Heart right ventricle (tissue), 16 donors: ENCODE data around the gene DAZAP1. TPM values are rescaled to one million over a fixed set of nuclear protein-coding genes. Genes with fewer than 3 reads are reported as not detected.

ENCODE experiments used
- ATAC-seq, 8 donors: fragments of 200-7000 bp; cut with Tn5 transposase; one replicate each; pipeline ENCODE4 v1.9.1; 2020; ENCODE audit warnings: mild to moderate bottlenecking in 8 of 8, moderate library complexity in 8 of 8, moderate number of reproducible peaks in 1 of 8
- DNase-seq, 2 donors: peaks; one replicate each; pipeline ENCODE4 v3.0.0-alpha.2; 2020
- H3K27ac ChIP-seq, 10 donors: fragments of 200-600 bp; sonication (generic) in 2 of 10; one replicate each; pipeline versions ENCODE4 v1.5.0 to v1.8.0; 2020 to 2022; ENCODE audit warnings: mild to moderate bottlenecking in 3 of 10
- H3K27me3 ChIP-seq, 7 donors: fragments of 200-600 bp; one replicate each; pipeline ENCODE4 v1.8.0; 2021 to 2022; ENCODE audit warnings: mild to moderate bottlenecking in 2 of 7
- H3K36me3 ChIP-seq, 9 donors: fragments of 200-600 bp; sonication (generic) in 1 of 9; one replicate each; pipeline versions ENCODE4 v1.5.0 to v1.8.0; 2020 to 2022; ENCODE audit warnings: mild to moderate bottlenecking in 2 of 9
- H3K4me1 ChIP-seq, 9 donors: fragments of 200-600 bp; sonication (generic) in 1 of 9; one replicate each; pipeline versions ENCODE4 v1.5.0 to v1.8.0; 2020 to 2022; ENCODE audit warnings: mild to moderate bottlenecking in 4 of 9
- H3K4me3 ChIP-seq, 10 donors: fragments of 200-600 bp; sonication (generic) in 2 of 10; one replicate each; pipeline versions ENCODE4 v1.5.0 to v1.8.0; 2020 to 2022; ENCODE audit warnings: mild to moderate bottlenecking in 7 of 10, moderate library complexity in 2 of 10
- H3K9me3 ChIP-seq, 11 donors: fragments of 200-600 bp in 10 of 11; sonication (generic) in 2 of 11; one replicate each; pipeline versions ENCODE4 v1.5.0 to v1.8.0; 2013 to 2022; ENCODE audit warnings: mild to moderate bottlenecking in 2 of 11, control low read depth in 1 of 11, moderate library complexity in 1 of 11
- WGBS, 2 donors: extraction: QIAGEN DNeasy Blood & Tissue Kit; methylation state at CpG; one replicate each; pipeline ENCODE4 v1.1.7; 2013; ENCODE audit warnings: inconsistent platforms in 1 of 2; 5-methylcytosine and 5-hydroxymethylcytosine counted together
- intact Hi-C, 10 donors: fragments of 100-400 bp; cut with DNase I; formaldehyde crosslinking; loops; one replicate each; pipeline versions ENCODE4 v1.11.1 to v1.14.2; 2022
- polyA plus RNA-seq, 2 donors: library from polyadenylated mRNA; stranded (reverse); fragments of 200-250 nt; gene quantifications; one replicate each; pipeline ENCODE4 v1.2.3, GENCODE V29; 2013
- total RNA-seq, 10 donors: library from RNA; stranded (reverse); fragmentation: NEBNext Ultra II Directional in 3 of 10; extraction: Animal tissue kit (Norgen Biotek cat#: 25700) in 3 of 10; gene quantifications; one replicate each; pipeline versions ENCODE4 v1.2.1 to v1.2.4, GENCODE V29; 2021 to 2023
- TF ChIP-seq, protein P1 (sequence below), 9 donors: fragments of 200-600 bp; sonication (generic) in 2 of 9; IDR thresholded peaks; one replicate each; pipeline versions ENCODE4 v1.5.0 to v1.8.0; 2021 to 2022; ENCODE audit warnings: antibody characterized with exemption in 9 of 9, mild to moderate bottlenecking in 5 of 9, moderate library complexity in 1 of 9
- donor health status: Arrhythmogenic right ventricular cardiomyopathy.
- donor health status: ischemic (EF 13 %, LVEDD 7.1; RV severe dilation, severe dysfunction).
- donor health status: healthy with polysubstance abuse.
- donor health status: DM: no; HTN: yes; CAD: no.
- donor health status: DM: no; HTN: no; CAD: no.
- donor health status: ischemic (EF 25% LVEDD 6.9; RV normal size, moderate dysfunction).
- donor health status: ischemic (EF 25% LVEDD 5.7; RV mildly dilated, moderate dysfunction).
- donor health status: healthy.
- donor health status: DM: yes; HTN: yes; CAD: no.
- donor health status: Ischemic cardiomyopathy.
- donor health status: ischemic (EF 35%, LVEDD 5.7; RV mildly dilated, moderate dysfunction).
- donor health status: nonischemic (EF 11% LVEDD 7.7; RV severe dilation, severe dysfunction).
- donor health status: DM: yes; HTN: yes; CAD: no.
- donor health status: PGD.
- donor health status: ischemic (EF 29% LVEDD 5.4; RV normal size, mild dysfunction).
- donor health status: nonischemic (EF 23%, LVEDD 6.1; RV moderate dilation, normal function).

The DAZAP1 gene
- total and polyA plus RNA-seq, 12 donors, result 56.7 to 111 (median 79.5) TPM

DNA sequence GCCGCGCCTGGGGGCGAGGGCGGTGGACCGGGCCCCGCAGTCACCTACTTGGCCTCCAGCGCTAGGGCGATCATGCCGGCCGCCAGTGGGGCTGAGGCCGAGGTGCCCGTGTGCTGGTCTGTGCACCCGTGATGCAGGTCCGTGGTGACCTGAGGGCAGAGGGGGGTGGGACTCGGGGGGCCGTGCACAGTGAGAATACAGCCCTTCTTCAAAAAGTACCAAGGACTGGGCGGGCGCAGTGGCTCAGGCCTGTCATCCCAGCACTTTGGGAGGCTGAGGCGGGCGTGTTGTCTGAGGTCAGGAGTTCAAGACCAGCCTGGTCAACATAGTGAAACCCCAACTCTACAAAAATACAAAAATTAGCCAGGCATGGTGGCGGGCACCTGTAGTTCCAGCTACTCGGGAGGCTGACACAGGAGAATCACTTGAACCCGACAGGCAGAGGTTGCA lies 76.6 kb downstream of the DAZAP1 start:
- no peaks in the 10 kb centered on the region for H3K9me3 ChIP-seq
- peaks cover 0 to 9% (median 6%) of the 10 kb centered on the region in 9 donors for H3K4me1 ChIP-seq
- 91 to 92% methylated on average over 23 of the region's 23 CpGs for WGBS, 2 donors
- ATAC-seq (no peak), DNase-seq (no peak)
- H3K27ac ChIP-seq, result no peak overlapping the region
- no peak overlapping the region for H3K4me3 ChIP-seq
- H3K36me3 ChIP-seq, result no peaks in the 10 kb centered on the region
- intact Hi-C loops, result no loop called here
- TF ChIP-seq, protein P1, sequence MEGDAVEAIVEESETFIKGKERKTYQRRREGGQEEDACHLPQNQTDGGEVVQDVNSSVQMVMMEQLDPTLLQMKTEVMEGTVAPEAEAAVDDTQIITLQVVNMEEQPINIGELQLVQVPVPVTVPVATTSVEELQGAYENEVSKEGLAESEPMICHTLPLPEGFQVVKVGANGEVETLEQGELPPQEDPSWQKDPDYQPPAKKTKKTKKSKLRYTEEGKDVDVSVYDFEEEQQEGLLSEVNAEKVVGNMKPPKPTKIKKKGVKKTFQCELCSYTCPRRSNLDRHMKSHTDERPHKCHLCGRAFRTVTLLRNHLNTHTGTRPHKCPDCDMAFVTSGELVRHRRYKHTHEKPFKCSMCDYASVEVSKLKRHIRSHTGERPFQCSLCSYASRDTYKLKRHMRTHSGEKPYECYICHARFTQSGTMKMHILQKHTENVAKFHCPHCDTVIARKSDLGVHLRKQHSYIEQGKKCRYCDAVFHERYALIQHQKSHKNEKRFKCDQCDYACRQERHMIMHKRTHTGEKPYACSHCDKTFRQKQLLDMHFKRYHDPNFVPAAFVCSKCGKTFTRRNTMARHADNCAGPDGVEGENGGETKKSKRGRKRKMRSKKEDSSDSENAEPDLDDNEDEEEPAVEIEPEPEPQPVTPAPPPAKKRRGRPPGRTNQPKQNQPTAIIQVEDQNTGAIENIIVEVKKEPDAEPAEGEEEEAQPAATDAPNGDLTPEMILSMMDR (IDR thresholded peaks at IDR 0.05), result no peak
- no peaks in the 10 kb centered on the region for H3K27me3 ChIP-seq

Other genes with a start within 250 kb of the DAZAP1 start
- 10 to 100 TPM; 12.6 to 61.3 (median 16.1) TPM for gene SBNO2, start 233.3 kb upstream of the DAZAP1 start, total RNA-seq
- gene SBNO2, start 233.3 kb upstream of the DAZAP1 start, polyA plus RNA-seq, result 10 to 100 TPM; 12.6 to 18.7 TPM
- 10 to 100 TPM; 43.7 to 71.6 (median 46.6) TPM for gene STK11, start 201.8 kb upstream of the DAZAP1 start, total RNA-seq
- gene STK11, start 201.8 kb upstream of the DAZAP1 start, polyA plus RNA-seq, result 10 to 100 TPM; 41.1 to 70.4 TPM
- gene CBARP, start 169.6 kb upstream of the DAZAP1 start, total RNA-seq, result 1 to 10 TPM in 9 of 10 donors, under 1 TPM in 1; 0.96 to 2.2 (median 1.4) TPM
- 1 to 10 TPM in 1 of 2 donors, under 1 TPM in 1; 0.73 to 1.3 TPM for gene CBARP, start 169.6 kb upstream of the DAZAP1 start, polyA plus RNA-seq
- gene ATP5F1D, start 165.8 kb upstream of the DAZAP1 start, total RNA-seq, result 100 to 1,000 TPM; 491 to 770 (median 553) TPM
- gene ATP5F1D, start 165.8 kb upstream of the DAZAP1 start, polyA plus RNA-seq, result 1,000 to 10,000 TPM in 1 of 2 donors, 100 to 1,000 TPM in 1; 821 to 2,879 TPM
- gene MIDN, start 159.0 kb upstream of the DAZAP1 start, total RNA-seq, result 100 to 1,000 TPM in 2 of 10 donors, 10 to 100 TPM in 8; 45.9 to 236 (median 68.5) TPM
- gene MIDN, start 159.0 kb upstream of the DAZAP1 start, polyA plus RNA-seq, result 10 to 100 TPM; 22.7 to 48.6 TPM
- gene CIRBP, start 138.3 kb upstream of the DAZAP1 start, total RNA-seq, result 100 to 1,000 TPM; 227 to 356 (median 280) TPM
- 100 to 1,000 TPM; 180 to 344 TPM for gene CIRBP, start 138.3 kb upstream of the DAZAP1 start, polyA plus RNA-seq
- 10 to 100 TPM in 7 of 10 donors, 1 to 10 TPM in 3; 8.2 to 19.0 (median 12.7) TPM for gene FAM174C, start 132.1 kb upstream of the DAZAP1 start, total RNA-seq
- 10 to 100 TPM; 40.2 to 70.2 TPM for gene FAM174C, start 132.1 kb upstream of the DAZAP1 start, polyA plus RNA-seq
- under 1 TPM in 1 of 10 donors, not detected in 9; 0.45 TPM for gene EFNA2, start 121.7 kb upstream of the DAZAP1 start, total RNA-seq
- gene EFNA2, start 121.7 kb upstream of the DAZAP1 start, polyA plus RNA-seq, result under 1 TPM in 1 of 2 donors, not detected in 1; 0.04 TPM
- gene NDUFS7, start 23.7 kb upstream of the DAZAP1 start, total RNA-seq, result 100 to 1,000 TPM; 248 to 446 (median 377) TPM
- gene NDUFS7, start 23.7 kb upstream of the DAZAP1 start, polyA plus RNA-seq, result 100 to 1,000 TPM; 307 to 498 TPM
- gene GAMT, start 6.0 kb upstream of the DAZAP1 start, total RNA-seq, result 10 to 100 TPM; 53.4 to 89.2 (median 72.1) TPM
- gene GAMT, start 6.0 kb upstream of the DAZAP1 start, polyA plus RNA-seq, result 100 to 1,000 TPM in 1 of 2 donors, 10 to 100 TPM in 1; 30.8 to 260 TPM
- gene RPS15, start 30.8 kb downstream of the DAZAP1 start, total RNA-seq, result 100 to 1,000 TPM; 480 to 720 (median 539) TPM
- 1,000 to 10,000 TPM; 2,400 to 3,724 TPM for gene RPS15, start 30.8 kb downstream of the DAZAP1 start, polyA plus RNA-seq
- under 1 TPM in 9 of 10 donors, not detected in 1; 0.02 to 0.23 (median 0.08) TPM for gene APC2, start 42.5 kb downstream of the DAZAP1 start, total RNA-seq
- under 1 TPM; 0.13 to 0.15 TPM for gene APC2, start 42.5 kb downstream of the DAZAP1 start, polyA plus RNA-seq
- gene C19orf25, start 71.6 kb downstream of the DAZAP1 start, total RNA-seq, result 10 to 100 TPM; 12.7 to 19.9 (median 15.2) TPM
- 10 to 100 TPM; 28.4 to 29.8 TPM for gene C19orf25, start 71.6 kb downstream of the DAZAP1 start, polyA plus RNA-seq
- gene PCSK4, start 82.8 kb downstream of the DAZAP1 start, total RNA-seq, result 1 to 10 TPM in 8 of 10 donors, under 1 TPM in 2; 0.38 to 3.0 (median 1.4) TPM
- 1 to 10 TPM; 1.1 to 3.9 TPM for gene PCSK4, start 82.8 kb downstream of the DAZAP1 start, polyA plus RNA-seq
- 1 to 10 TPM; 1.8 to 4.6 (median 3.3) TPM for gene REEP6, start 83.6 kb downstream of the DAZAP1 start, total RNA-seq
- gene REEP6, start 83.6 kb downstream of the DAZAP1 start, polyA plus RNA-seq, result 1 to 10 TPM; 4.8 to 5.0 TPM
- 10 to 100 TPM; 16.7 to 69.4 (median 38.4) TPM for gene ADAMTSL5, start 105.4 kb downstream of the DAZAP1 start, total RNA-seq
- 10 to 100 TPM; 26.0 to 30.9 TPM for gene ADAMTSL5, start 105.4 kb downstream of the DAZAP1 start, polyA plus RNA-seq
- gene PLK5, start 116.5 kb downstream of the DAZAP1 start, total RNA-seq, result under 1 TPM in 1 of 10 donors, not detected in 9; 0.11 TPM
- gene PLK5, start 116.5 kb downstream of the DAZAP1 start, polyA plus RNA-seq, result under 1 TPM in 1 of 2 donors, not detected in 1; 0.57 TPM
- gene MEX3D, start 160.7 kb downstream of the DAZAP1 start, total RNA-seq, result 1 to 10 TPM; 5.4 to 9.4 (median 8.1) TPM
- gene MEX3D, start 160.7 kb downstream of the DAZAP1 start, polyA plus RNA-seq, result 1 to 10 TPM; 1.8 to 5.9 TPM
- gene MBD3, start 185.3 kb downstream of the DAZAP1 start, total RNA-seq, result 100 to 1,000 TPM in 1 of 10 donors, 10 to 100 TPM in 9; 34.5 to 101 (median 47.7) TPM
- 100 to 1,000 TPM; 111 to 125 TPM for gene MBD3, start 185.3 kb downstream of the DAZAP1 start, polyA plus RNA-seq
- gene UQCR11, start 197.9 kb downstream of the DAZAP1 start, total RNA-seq, result 1,000 to 10,000 TPM in 2 of 10 donors, 100 to 1,000 TPM in 8; 569 to 1,132 (median 804) TPM
- gene UQCR11, start 197.9 kb downstream of the DAZAP1 start, polyA plus RNA-seq, result 100 to 1,000 TPM; 141 to 382 TPM
- 10 to 100 TPM; 12.4 to 29.2 (median 17.9) TPM for gene TCF3, start 245.0 kb downstream of the DAZAP1 start, total RNA-seq
- 10 to 100 TPM; 20.1 to 38.1 TPM for gene TCF3, start 245.0 kb downstream of the DAZAP1 start, polyA plus RNA-seq